HG02970 (cell line): ENCODE data around the gene GPD1.
"Not testable (repeated sequence)": the region's sequence is repeated elsewhere in the genome, so short reads cannot be mapped to it uniquely, and the experiment has no call there.

ENCODE experiments used
- ATAC-seq: cut with Tn5 transposase; IDR thresholded peaks from one replicate; pipeline ENCODE4 v1.9.1; 2021; ENCODE audit warnings: mild to moderate bottlenecking, moderate library complexity, moderate number of reproducible peaks; ENCODE audit not compliant: unreplicated experiment, low FRiP score

The GPD1 gene

GRCh38 chr12:50119387-50119786 lies 15.6 kb downstream of the GPD1 start:
- ATAC-seq = no peak

DNA sequence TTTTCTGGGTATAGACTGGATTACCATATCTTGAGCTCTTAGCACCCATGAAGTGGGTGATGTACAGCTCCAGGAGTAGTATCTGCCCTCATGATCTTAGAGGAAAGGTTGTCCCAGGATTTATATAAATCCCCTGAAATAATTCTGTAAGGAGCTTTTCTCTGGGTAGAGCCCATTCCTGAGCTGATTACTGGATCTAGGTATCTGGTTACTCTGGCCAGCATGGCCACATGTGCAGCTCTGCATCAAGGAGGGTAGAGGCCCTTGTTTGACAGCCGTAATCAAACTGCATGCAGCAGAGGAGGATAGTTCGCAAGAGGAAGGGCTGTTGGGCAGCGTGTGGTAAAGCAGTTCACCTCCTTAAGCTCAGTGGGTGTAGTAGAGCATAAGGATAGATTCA lies 16.7 kb downstream of the GPD1 start:
- ATAC-seq = no peak

GRCh38 chr12:50120953-50121352 lies 17.1 kb downstream of the GPD1 start:
- ATAC-seq = no peak

- no peak for ATAC-seq
Measured at GRCh38 chr12:50121641-50122040, 17.8 kb downstream of the GPD1 start.

DNA sequence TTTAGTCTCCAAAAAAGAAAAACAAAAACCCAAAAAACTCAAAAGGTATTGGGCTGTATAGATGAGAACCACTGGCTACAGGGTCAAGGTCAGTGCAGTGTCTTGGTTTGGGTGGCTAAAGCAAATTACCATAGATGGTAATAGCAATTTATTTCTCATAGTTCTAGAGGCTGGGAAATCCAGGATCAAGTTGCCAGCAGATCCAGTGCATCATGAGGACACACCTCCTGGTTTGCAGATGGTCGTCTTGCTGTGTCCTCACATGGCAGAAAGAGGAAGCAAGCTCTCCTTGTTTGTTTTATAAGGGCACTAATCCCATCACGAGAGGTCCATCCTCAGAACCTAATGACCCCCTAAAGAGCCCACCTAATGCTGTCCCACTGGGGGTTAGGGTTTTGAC lies 19.4 kb downstream of the GPD1 start:
- ATAC-seq = no peak

DNA sequence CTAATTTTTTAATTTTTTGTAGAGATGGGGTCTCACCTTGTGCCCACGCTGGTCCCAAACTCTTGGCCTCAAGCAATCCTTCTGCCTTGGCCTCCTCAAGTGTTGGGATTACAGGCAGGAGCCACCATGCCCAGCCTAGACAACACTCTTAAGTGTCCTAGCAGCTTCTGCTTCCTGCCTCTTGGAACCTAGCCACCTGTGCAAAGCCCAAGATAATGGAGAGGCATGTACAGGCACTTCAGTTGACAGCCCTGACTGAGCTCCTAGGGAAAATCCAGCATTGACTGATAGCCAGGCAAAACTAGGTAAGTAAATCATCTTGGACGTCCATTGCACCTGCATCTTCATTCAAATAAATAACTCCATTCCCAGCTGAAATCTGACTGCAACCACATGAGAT lies 23.7 kb downstream of the GPD1 start:
- no peak for ATAC-seq

GRCh38 chr12:50129290-50129689 lies 25.5 kb downstream of the GPD1 start:
- ATAC-seq = no peak

DNA sequence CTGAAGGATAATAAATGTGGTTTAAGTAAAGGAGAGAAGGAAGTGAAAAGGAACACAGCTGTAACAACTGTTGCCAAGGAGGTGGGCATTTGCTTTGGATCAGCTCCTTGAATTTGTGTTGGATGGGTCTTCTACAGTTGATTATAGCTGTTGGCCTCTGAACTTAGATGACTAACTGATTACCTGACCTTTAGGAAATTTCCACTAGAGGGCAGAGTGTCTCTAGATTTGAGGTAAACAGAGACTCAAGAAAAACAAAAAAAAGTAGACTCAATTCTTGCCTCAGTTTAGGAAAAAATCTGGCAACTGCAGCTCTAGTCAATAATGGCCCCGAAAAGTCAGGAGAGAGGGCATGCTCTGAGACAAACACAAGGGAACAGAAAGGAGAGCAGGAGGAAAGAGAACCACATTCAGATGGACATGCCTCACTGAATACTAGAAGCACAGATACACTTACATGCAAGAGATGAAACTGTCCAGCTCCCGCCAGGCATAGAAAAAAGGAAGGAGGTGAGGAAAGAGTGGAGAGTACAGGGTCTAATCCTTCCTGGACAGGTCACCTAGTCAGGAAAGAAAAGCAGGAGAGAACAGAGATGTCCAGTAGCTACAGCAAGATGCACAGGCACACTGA lies 28.8 kb downstream of the GPD1 start:
- no peak for ATAC-seq

DNA sequence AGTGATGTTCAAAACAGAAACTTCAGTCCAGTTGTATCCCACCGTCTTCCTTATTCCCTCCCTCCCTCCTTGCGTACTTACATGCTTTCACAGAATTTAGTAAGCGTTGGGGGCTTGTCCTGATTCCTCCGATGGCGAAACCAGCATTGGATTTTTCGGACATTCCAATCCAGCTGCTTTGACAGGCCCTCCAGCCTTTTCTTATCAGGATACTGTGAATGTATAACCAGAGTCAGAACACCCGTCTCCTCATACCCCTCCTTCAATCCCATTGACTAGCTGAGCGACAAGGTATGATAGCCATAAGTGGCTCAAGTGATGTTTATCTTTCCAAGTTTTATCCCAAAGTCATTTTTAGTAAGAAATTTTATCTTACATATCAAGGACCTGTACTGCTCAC lies 39.2 kb downstream of the GPD1 start:
- no peak for ATAC-seq

DNA sequence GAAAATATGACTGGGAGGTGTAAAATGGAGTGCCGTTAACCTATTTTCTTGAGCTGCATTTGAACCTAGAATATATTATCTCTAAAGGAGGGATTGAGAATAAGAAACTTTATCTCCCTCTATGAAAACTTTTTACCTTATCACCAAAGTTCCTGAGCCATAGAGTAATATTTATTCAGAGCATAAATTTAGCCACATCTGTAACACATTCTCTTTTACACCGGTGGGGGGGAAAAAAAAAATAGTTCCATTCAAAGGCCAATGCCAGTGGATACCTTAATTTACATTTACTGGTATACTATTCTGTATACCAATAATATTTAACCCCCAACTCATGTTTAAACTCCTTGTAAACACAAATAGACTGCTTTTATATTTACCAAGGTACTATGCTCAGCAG lies 41.6 kb downstream of the GPD1 start:
- no peak for ATAC-seq

GRCh38 chr12:50147281-50147680 lies 43.5 kb downstream of the GPD1 start:
- ATAC-seq = no peak

DNA sequence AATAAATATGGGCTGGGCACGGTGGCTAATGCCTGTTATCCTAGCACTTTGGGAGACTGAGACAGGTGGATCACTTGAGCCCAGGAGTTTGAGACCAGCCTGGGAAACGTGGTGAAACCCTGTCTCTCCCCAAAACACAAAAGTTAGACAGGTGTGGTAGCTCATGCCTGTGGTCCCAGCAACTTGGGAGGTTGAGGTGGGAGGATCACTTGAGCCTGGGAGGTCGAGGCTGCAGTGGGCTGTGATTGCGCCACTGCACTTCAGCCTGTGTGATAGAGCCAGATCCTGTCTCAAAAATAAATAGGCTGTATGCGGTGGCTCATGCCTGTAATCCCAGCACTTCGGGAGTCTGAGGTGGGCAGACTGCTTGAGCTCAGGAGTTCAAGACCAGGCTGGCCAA lies 44.2 kb downstream of the GPD1 start:
- not testable (repeated sequence) for ATAC-seq

DNA sequence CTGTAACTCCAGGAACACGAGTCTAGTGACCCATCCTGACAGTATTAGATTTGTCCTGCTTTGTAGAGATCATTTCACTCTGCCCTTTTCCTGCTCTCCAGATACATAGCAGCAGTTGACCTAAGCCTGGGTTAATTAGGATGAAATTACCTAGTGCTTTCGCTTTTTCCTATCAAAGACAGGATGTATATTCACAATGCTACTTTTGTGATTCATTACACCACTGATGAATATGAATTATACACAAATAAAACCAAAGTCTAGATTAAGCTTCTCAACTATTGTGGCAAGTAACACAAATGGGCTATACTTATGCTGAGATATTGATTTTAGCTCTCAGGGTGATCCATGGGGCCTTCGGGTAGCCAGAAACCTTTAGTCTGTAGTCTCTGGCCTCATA lies 45.5 kb downstream of the GPD1 start:
- no peak for ATAC-seq

- no peak for ATAC-seq
Measured at GRCh38 chr12:50151047-50151687, 47.4 kb downstream of the GPD1 start.

- ATAC-seq = not testable (repeated sequence)
Measured at GRCh38 chr12:50154947-50155346, 51.1 kb downstream of the GPD1 start.

DNA sequence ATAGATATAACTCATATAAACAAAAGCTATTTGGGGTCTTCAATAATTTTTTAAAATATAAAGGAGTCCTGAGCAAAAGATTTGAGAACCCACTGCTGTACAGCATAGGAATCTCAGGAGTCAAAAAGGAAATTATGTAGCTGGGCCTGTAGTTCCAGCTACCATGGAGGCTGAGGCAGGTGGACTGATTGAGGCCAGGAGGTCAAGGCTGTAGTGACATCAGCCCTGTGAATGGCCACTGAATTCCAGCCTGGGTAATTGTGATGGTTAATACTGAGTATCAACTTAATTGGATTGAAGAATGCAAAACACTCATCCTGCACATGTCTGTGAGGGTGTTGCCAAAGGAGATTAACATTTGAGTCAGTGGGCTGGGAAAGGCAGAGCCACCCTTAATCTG lies 52.8 kb downstream of the GPD1 start:
- ATAC-seq = no peak

DNA sequence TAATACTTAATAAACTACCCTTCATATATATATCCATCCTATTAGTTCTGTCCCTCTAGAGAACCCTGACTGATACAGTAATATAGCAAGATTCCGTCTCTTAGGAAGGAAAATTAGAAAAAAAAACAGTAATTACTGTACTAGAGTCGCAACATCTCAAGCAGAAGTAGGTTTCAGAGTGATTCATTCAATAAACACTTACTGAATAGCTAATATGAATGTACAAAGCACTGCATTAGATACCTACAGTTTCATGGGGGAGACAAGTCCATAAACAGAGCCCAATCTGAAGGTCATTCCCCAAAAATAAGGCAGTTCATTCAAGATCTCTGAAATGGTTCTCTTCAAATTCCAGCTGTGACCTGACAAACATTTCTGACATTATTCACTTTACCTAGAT lies 53.5 kb downstream of the GPD1 start:
- no peak for ATAC-seq

GRCh38 chr12:50160643-50161042 lies 56.8 kb downstream of the GPD1 start:
- ATAC-seq = no peak
